K562 (cell line): ENCODE results near the gene EEA1. TPM values are rescaled to one million over a fixed set of nuclear protein-coding genes. Genes with fewer than 3 reads are reported as not detected.

ENCODE experiments used
- DLX4 ChIP-seq: fragments of 250-450 bp; sonication (Bioruptor Pico); IDR thresholded peaks from 2 replicates; pipeline ENCODE4 v1.6.1; 2021; ENCODE audit warnings: mild to moderate bottlenecking
- ELK1 ChIP-seq: sonication (generic); formaldehyde crosslinking; IDR thresholded peaks from 2 replicates; pipeline ENCODE4 v1.8.1; 2022; ENCODE audit warnings: missing genetic modification reagents
- HBP1 ChIP-seq: fragments of 450-650 bp; formaldehyde crosslinking; IDR thresholded peaks from 2 replicates; pipeline ENCODE4 v1.4.0; 2022; ENCODE audit warnings: missing genetic modification characterization
- MAFF ChIP-seq: IDR thresholded peaks from 2 replicates; pipeline ENCODE4 v1.6.1; 2012; ENCODE audit warnings: low read length, improper control_type of control experiment
- ZNF655 ChIP-seq: fragments of 250-450 bp; sonication (Bioruptor Pico); IDR thresholded peaks from 2 replicates; pipeline ENCODE4 v1.5.0; 2021
- polyA plus RNA-seq, 8 experiments: library from polyadenylated mRNA; depleted of rRNA in 4 of 8; stranded (reverse) in 5 of 8; unstranded in 3 of 8; fragments of >200 nt; fragmentation: Nextera tagmentation in 2 of 8; fragmentation: Illumina TruSeq in 1 of 8; extraction: Ambion mirVana in 2 of 8; extraction: Trizol in 1 of 8; gene quantifications; 2 replicates each; pipeline versions ENCODE4 v1.2.1 to v1.2.3, GENCODE V29; 2011 to 2014; ENCODE audit warnings: inconsistent platforms in 1 of 8, missing spikeins in 1 of 8
- total RNA-seq, 7 experiments: library from RNA; depleted of rRNA in 6 of 7; stranded (reverse); fragments of >200 nt in 6 of 7; fragmentation: Illumina TruSeq in 2 of 7; extraction: Trizol in 2 of 7; gene quantifications; 2 replicates each; pipeline versions ENCODE4 v1.2.1 to v1.2.3, GENCODE V29; 2011 to 2021; ENCODE audit warnings: low replicate concordance in 1 of 7

The EEA1 gene
- total and polyA plus RNA-seq, 9 of the 15 experiments (the other 6 are each of a cell fraction or from before 2014, with no cell fraction given), result 3.5 to 17.1 (median 7.5) TPM

GRCh38 chr12:92757597-92758121, 171.4 kb downstream of the EEA1 start (continued):
- TF ChIP-seq ELK1 (CRISPR knock-in tag) (no peak), ZNF655 (no peak), MAFF (no peak), HBP1 (CRISPR knock-in tag) (no peak), DLX4 (CRISPR knock-in tag) (no peak)
